Pons (tissue), 1 donor: Measurements from ENCODE around the gene TPM2.

Source experiments
- DNase-seq: peaks from one replicate; pipeline ENCODE4 v3.0.0-alpha.2; 2016; ENCODE audit warnings: low spot score

TPM2 gene

DNA sequence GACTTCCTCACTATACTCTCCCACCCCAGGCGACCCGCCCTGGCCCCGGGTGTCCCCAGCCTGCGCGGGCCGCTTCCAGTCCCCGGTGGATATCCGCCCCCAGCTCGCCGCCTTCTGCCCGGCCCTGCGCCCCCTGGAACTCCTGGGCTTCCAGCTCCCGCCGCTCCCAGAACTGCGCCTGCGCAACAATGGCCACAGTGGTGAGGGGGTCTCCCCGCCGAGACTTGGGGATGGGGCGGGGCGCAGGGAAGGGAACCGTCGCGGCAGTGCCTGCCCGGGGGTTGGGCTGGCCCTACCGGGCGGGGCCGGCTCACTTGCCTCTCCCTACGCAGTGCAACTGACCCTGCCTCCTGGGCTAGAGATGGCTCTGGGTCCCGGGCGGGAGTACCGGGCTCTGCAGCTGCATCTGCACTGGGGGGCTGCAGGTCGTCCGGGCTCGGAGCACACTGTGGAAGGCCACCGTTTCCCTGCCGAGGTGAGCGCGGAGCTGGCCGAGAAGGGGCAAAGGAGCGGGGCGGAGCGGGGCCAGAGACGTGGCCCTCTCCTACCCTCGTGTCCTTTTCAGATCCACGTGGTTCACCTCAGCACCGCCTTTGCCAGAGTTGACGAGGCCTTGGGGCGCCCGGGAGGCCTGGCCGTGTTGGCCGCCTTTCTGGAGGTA, 13.9 kb downstream of the TPM2 start:
- DNase-seq: no peak

DNA sequence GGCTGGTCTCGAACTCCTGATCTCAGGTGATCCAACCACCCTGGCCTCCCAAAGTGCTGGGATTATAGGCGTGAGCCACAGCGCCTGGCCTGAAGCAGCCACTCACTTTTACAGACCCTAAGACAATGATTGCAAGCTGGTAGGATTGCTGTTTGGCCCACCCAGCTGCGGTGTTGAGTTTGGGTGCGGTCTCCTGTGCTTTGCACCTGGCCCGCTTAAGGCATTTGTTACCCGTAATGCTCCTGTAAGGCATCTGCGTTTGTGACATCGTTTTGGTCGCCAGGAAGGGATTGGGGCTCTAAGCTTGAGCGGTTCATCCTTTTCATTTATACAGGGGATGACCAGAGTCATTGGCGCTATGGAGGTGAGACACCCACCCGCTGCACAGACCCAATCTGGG, 14.5 kb downstream of the TPM2 start:
- no peak for DNase-seq

DNA sequence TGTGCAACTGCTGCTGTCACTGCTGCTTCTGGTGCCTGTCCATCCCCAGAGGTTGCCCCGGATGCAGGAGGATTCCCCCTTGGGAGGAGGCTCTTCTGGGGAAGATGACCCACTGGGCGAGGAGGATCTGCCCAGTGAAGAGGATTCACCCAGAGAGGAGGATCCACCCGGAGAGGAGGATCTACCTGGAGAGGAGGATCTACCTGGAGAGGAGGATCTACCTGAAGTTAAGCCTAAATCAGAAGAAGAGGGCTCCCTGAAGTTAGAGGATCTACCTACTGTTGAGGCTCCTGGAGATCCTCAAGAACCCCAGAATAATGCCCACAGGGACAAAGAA, 15.7 kb downstream of the TPM2 start:
- DNase-seq: no peak

DNA sequence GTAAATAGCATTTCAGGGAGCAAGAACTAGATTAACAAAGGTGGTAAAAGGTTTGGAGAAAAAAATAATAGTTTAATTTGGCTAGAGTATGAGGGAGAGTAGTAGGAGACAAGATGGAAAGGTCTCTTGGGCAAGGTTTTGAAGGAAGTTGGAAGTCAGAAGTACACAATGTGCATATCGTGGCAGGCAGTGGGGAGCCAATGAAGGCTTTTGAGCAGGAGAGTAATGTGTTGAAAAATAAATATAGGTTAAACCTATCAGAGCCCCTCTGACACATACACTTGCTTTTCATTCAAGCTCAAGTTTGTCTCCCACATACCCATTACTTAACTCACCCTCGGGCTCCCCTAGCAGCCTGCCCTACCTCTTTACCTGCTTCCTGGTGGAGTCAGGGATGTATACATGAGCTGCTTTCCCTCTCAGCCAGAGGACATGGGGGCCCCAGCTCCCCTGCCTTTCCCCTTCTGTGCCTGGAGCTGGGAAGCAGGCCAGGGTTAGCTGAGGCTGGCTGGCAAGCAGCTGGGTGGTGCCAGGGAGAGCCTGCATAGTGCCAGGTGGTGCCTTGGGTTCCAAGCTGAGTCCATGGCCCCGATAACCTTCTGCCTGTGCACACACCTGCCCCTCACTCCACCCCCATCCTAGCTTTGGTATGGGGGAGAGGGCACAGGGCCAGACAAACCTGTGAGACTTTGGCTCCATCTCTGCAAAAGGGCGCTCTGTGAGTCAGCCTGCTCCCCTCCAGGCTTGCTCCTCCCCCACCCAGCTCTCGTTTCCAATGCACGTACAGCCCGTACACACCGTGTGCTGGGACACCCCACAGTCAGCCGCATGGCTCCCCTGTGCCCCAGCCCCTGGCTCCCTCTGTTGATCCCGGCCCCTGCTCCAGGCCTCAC, 16.3 kb downstream of the TPM2 start, which contains the start of gene CA9:
Gene CA9 (plus strand): TSS at position 797 of the 893 bp plus-strand sequence. CDS start 32 bp downstream, at position 829.
- no peak for DNase-seq

DNA sequence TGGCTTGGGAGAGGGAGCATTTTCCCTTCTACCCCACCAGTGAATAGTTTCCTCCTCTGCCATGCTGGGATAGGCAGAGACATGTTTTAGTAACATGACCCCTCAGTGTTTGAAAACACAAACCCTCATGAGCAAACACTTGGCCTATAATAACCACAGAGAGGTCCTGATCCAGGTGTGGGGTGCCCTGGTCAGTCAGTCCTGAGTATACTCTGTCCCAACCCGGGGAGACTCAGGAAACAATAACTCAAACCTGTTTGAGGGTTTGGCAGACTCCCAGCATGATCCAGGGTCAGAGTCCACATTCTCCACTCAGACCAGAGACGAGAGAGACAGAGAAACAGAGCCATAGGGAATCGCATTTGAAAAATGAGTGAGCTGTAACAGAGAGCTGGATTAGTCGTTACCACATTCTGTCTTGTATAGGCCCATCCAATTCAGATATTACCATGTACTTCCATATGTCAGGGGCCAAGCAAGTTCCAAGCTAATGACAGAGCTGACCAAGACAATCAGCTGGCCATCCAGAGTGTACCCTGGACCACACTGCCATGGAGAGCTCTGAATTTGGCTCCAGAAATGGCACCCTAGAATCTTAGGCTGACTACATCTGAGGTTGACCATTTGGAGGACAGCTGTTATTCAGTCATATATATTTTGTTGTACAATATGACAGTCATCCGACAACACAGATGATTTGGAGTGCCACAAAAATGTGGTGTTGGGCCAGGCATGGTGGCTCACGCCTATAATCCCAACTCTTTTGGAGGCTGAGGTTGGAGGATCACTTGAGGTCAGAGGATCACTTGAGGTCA, 20.2 kb downstream of the TPM2 start:
- DNase-seq: no peak

DNA sequence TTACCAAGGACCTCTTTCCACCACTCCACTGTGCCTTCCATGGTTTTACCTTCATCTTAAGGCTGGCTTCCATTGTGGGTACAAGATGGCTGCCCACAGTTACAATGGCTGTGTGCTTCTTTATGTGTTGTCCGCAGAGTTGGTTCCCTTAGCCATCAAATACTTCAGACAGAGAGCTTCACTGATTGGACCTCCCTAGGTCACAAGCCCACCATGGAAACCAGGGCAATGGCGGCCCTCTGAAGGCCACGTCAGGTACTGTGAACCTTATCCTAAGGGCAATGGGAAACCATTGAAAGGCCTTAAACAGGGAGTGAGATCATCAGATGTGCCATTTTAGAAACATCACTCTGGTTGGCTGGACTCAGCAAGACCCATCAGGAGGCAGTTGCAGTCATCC, 21.8 kb downstream of the TPM2 start:
- DNase-seq: no peak

DNA sequence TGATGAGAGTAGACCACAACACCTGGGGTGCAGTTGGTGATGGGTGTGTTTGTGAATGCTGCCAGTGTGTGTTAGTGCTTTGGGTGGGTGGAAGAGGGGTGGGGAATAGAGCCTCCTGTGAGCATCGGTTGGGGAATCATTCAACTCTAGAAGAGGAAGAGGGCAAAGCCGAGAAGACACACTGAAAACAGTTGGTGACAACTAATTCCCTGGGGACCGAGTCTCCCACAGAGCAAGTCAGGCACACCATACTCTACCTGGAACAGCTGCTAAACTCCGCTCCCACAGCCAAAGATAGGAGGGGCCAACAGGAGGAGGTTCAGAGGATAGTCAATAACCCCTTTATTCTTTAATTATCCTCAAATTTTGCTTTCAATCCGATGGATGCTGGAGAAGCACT, 23.2 kb downstream of the TPM2 start:
- no peak for DNase-seq

DNA sequence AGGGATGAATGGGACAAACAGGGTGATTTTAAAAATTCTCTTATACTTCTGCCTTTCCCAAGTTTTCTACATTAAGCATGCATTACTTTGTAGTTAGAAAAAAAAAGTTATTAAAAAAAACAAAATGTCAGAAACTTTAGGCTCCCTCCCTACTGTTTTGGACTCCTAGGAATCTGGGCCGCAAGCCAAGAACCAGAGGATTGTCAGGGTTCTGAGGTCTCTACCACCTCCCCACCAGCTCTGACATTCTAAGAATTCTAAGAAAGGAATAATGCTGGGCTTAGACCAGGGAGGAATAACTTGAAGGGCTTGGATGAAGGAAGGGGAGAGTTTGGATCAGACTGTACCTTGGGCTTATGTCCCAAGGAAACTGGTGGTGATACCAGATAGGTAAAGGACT, 23.7 kb downstream of the TPM2 start:
- no peak for DNase-seq

DNA sequence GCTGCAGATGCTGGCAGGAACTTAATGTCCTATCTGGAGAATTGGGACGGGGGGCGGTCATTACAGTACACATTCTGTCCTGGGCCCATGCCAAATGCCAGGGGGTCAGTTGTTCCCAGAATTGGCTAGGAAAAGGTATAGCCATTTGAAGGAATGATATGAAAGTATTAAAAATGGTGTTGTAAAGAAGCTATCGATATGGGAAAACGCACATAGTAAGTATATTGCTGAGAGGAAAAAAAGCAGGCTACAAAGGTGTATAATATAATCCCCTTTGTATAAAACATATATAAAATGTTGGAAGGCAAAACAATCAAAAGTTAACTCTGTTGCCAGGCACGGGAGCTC, 24.3 kb downstream of the TPM2 start:
- DNase-seq: no peak

DNA sequence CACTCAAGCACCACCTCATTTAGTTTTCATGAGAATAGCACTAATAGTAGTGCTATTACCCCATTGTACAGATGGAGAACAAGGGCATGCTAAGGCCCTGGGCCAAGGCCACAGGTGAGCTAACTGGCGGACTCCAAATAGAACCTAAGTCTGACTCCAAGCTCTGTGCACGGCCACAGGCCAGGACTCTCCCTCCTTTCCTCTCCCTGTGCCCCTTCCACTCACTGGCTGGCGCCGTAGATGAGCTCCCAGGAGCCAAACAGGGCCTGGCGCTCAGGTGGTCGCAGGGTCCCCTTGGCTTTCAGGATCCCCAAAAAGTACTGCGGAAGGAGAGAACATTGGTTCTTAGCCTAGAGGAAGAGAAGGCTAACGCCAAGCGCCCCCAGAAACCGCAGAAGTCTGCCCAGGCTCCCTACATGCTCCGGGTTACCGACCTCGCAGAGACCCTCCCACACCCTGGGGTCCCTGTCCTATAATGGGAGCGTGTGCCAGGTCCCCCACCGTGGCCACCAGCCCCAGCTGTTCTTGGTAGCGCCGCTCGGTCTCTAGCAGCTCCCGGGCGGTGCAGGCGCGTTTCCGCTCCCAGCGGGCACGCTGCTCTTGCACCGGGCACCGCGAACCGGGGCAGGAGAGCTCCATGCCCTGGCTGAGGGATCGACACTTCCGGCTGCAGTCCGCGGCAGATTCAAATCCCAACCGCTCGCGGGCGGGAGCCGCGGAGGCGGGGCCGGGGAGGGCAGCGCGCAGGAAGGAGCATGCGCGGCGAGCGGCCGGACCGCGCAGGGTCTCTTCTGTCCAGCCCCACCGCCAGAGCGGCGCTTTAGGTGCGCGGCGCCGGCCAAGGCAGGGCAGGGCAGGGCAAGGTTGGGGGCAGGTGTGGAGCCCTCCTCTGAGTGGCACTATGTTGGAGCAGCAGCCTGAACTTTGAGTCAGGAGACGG, 24.9 kb downstream of the TPM2 start, which contains the start of gene ARHGEF39:
Gene ARHGEF39 (minus strand): TSS at position 665 of the 940 bp plus-strand sequence. CDS start 26 bp downstream, at position 639.
- DNase-seq: peak; percentile 42

DNA sequence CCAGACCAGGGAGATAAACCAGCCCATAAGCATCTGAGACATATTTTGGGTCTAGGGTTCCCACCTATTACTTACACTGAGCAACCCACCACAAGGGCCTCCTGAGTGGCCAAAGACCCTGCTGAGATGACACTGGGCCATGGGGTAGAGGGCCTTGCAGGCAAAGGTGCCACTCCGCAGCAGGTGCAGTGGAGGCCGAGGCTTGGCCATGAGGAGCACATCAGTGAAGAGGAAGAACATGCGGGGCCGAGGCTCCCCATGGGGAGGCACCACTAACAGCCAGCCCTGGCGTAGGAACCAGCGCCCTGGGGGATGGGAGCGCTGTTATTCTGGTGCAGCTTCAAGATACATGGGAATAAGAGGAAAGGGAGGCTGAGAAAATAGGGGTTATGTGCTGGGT, 27.3 kb downstream of the TPM2 start:
- no peak for DNase-seq

DNA sequence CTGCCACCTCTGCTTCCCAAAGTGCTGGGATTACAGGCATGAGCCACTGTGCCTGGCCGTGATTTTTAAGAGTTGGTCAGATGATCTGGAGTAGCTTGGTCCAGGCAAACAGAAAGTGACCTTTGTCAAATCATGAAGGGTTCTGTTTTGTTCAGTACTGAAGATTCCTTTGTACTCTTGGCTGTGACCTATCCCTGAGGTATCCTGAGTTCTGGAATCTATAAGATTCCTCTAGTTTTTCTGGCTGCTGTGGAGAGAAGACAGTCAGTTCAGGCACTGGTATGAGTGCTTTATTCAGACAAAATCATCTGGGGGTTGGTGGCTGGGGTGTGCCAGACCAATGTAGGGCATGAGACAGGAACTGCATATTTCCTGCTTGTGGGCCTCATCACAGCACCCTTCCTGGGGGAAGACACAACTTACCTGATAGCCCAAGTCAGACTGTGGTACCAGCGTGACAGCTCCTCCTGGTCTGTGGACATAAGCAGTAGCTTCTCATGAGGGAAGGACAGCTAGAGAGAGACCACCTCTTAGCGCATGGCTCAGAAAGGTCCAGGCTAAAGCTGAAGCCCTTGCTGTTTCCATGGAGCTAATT, 27.9 kb downstream of the TPM2 start:
- DNase-seq: no peak

DNA sequence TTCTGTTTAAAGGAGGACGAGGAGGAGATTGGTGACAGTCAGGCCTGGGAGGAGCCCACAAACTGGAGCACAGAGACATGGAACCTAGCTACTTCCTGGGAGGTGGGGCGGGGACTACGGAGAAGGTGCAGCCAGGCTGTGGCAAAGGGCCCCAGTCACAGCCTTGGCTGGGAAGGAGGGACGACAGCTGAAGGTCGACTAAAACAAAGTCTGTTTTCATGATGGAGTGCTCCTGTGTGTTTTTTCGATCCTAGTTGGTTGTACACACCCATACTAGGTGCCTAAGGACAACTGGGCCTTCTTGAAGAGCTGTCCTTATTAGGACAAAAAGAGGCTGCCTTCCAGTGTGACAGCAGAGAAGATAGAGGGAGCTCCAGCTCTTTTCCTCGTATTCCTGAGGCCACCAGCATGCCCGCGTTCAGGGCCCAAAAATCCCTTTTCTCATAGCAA, 28.7 kb downstream of the TPM2 start:
- DNase-seq: peak; percentile 62

DNA sequence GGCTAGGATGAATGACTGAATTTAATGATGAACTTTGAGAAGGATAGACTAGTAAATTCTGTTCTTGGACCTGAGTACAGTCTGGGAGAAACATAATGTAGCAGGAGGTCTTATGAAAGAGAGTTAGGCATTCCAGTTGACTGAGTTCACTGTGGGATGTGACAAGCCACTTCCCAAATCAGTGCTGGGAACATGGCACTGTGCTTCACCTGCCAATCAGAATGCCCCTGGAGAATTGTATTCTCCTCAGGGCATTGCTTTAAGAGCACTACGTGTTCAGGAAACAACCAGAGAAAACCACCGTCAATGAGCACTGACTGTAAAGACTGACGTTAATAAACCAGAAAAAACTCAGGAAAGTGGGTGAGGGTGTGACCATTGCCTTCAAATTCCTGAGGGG, 30.4 kb downstream of the TPM2 start:
- no peak for DNase-seq

DNA sequence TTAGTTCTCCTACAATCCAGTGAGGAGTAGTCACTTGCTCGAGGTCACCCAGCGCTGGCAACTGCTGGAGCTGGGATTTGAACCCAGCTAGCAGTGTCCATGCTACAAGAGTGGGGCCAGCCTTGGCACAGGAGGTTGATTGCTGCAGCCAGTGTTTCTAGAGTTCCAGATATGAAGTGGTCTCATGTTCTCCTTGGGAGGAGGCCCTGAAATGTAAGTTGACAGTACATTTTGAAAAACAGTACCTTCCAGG, 30.8 kb downstream of the TPM2 start:
- DNase-seq: no peak

DNA sequence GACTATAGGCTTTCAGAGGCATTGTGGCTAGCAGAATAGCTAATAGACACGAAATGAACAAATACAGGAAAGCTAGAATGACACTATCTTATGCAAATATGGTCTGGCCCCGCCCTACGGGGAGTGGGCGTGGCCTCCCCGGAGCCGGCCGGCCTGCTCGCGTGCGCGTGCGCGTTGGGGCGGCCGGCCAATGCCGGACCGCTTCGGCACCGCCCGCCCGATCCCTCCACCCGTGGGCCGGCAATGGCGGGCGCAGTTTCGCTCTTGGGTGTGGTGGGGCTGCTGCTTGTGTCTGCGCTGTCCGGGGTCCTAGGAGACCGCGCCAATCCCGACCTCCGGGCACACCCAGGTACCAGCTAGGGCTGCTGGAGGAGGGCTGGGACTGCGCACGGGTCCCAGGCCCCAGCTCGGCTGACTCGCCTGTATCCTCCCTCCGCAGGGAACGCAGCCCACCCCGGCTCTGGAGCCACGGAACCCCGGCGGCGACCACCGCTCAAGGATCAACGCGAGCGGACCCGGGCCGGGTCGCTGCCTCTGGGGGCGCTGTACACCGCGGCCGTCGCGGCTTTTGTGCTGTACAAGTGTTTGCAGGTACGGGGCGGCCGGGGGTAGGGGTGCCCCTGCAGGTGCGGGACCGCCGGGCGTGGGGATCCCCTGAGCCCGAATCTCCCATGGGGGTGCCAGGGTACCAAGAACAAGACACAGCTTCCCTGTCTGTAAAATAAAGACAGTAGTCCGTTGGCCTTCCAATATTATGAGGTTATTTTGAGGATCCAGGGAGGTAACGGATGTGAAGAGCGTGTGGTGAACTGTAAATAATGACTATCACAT, 31.4 kb downstream of the TPM2 start, which contains the start of gene CCDC107:
Gene CCDC107 (plus strand): TSS at position 156 of the 831 bp plus-strand sequence. CDS start 88 bp downstream, at position 244.
- DNase-seq: no peak

DNA sequence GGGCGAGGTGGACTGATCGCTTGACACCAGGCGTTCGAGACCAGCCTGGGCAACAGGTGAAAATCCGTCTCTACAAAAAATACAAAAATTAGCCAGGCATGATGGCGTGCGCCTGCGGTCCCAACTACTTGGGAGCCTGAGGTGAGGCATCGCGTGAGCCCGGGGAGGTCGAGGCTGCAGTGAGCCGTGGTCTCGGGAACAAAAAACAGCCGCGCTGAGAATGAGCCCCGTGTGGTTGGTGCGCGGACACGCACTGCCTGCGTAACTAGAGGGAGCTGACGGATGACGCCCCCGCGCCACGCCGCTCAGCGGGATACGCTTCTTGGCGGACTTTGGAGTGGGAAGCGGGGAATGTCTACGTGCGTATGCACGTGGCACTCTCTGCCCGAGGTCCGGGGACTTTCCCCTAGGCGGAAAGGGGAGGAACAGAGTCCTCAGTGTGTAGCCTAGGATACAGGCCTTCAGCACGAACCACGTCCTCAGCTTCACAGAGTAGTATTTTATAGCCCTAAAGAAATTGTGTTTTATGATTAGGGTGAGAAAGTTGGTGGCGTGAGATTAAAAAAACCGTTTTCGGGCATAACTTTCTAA, 32.1 kb downstream of the TPM2 start, which contains the start of gene RMRP:
Gene RMRP (minus strand): TSS at position 474 of the 591 bp plus-strand sequence.
- peak; percentile 100 for DNase-seq

DNA sequence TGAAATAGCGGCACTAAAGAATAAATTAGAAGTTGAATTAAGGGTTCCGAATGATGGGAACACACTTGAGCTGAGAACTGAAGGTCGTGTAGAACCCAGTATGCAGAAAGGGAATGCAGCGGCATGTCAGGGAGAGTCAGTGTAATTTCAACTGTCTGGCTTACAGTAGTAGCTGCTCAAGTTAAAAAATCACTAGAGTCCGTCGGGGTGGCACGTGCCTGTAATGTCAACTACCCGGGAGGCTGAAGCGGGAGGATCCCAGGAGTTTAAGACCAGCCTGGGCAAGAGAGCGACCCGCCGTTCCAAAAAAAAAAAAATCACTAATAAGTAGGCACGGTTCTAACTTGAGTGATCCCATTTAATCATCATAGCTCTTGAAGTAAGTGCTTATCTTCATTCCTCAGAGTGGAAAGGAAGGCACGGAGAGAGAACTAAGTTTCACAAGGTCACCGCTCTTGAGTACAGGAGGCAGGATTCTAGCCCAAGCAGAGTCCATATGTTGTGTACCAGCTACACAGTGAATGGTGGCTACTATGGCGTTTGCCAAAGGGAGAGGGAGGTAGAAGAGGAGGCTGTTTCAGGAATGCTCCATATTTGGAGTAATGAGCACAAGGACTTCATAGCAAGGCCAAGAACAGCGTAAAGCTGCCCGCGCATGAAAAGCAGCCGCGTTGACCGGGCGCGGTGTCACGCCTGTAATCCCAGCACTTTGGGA, 32.7 kb downstream of the TPM2 start:
- DNase-seq: peak; percentile 66

DNA sequence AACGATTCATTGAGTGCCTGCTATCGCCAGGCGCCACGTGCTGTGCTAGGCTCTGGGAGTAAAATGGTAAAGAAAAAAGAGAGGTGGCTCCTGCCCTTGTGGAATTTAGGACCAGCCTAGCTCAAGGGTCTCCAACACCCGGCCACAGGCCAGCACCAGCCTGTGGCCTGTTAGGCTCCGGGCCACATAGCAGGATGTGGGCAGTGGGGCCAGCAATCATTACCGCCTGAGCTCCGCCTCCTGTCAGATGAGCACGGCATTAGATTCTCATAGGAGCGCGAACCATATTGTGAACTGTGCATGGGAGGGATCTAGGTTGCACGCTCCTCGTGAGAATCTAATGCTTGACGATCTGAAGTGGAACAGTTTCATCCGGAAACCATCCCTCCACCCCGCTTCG, 33.4 kb downstream of the TPM2 start:
- no peak for DNase-seq
